COR-L47 (cell line): ENCODE results near the gene PEMT.
"Not testable (repeated sequence)": the region's sequence is repeated elsewhere in the genome, so short reads cannot be mapped to it uniquely, and the experiment has no call there.

Source experiments
- DNase-seq: peaks from one replicate; lab custom pipeline; 2025; lab: John Stamatoyannopoulos, UW

PEMT gene

DNA sequence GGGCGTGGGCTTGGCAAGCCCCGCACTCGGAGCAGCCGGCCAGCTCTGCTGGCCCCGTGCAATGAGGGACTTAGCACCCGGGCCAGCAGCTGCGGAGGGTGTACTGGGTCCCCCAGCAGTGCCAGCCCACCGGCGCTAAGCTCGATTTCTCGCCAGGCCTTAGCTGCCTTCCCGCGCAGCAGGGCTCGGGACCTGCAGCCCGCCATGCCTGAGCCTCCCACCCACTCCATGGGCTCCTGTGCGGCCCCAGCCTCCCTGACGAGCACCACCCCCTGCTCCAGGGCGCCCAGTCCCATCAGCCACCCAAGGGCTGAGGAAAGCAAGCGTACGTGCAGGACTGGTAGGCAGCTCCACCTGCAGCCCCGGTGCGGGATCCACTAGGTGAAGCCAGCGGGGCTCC lies 105.1 kb downstream of the PEMT start:
- not testable (repeated sequence) for DNase-seq

- DNase-seq = no peak
Observed at GRCh38 chr17:17485420-17485819, 106.1 kb downstream of the PEMT start.

- no peak for DNase-seq
Observed at GRCh38 chr17:17484451-17484899, 107.0 kb downstream of the PEMT start.

- DNase-seq = no peak
Observed at GRCh38 chr17:17481860-17482259, 109.6 kb downstream of the PEMT start.

GRCh38 chr17:17480593-17481148 lies 110.8 kb downstream of the PEMT start:
- no peak for DNase-seq

DNA sequence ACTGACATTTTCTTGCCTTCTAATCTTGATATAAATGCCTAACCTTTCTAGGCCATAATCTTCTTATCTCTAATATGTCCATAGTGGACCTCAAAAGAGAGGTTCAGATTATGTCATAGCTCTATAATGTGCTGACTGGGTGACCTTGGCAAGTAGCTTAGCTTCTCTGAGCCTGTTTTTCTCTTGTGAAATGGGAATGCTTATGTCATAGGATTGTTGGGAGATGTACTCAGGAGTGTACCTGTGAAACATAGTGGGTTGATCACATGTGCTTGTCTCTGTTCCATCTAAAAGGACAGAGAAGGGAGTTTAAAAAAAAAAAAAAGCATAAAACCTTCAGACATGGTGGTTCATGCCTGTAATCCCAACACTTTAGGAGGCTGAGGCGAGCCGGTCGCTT lies 112.3 kb downstream of the PEMT start:
- no peak for DNase-seq

DNA sequence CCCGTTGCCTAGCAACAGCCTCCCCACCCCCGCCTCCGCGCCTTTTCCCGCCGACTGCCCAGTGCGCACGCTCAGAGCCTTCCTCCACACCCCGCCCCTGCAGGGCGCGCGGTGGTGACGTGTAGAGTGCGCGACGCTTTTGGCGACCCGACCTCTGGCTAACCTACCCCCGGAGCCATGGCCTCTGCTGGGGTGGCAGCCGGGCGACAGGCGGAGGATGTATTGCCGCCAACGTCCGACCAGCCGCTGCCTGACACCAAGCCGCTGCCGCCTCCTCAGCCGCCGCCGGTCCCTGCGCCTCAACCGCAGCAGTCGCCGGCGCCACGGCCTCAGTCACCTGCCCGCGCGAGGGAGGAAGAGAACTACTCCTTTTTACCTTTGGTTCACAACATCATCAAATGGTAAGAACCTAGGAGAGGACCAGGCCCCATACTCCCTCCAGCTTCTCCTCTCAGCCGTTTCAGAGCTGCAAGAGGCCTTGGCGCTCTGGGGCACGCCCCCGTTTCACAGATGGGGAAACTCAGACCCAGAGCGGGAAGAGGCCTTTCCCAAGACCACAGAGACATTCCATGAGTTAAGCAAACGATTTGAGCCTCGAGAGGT lies 114.5 kb downstream of the PEMT start, which contains the start of gene MED9:
TSS of gene MED9 (plus strand) at position 136 of the 603 bp plus-strand sequence. CDS start at position 178, 42 bp downstream.
- peak; percentile 71 for DNase-seq

- no peak for DNase-seq
Observed at GRCh38 chr17:17474341-17474740, 117.2 kb downstream of the PEMT start.

GRCh38 chr17:17472333-17472920 lies 119.1 kb downstream of the PEMT start:
- DNase-seq = no peak

DNA sequence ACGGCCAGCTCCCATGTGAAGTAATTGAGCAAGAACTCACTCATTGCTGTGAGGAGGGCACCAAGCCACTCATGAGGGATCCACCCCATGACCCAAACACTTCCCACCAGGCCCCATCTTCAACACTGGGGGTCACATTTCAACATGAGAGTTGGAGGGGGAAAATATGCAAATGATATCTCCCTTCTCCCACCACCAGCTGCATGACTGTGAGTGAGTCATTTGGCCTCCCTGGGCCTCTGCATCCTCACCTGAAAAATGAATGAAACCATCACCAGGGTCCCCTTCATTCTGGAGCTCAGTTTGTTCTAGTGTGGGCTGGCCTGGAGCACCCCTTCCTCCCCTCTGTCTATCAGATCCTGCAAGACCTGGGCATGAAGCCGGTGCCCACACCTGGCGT lies 121.5 kb downstream of the PEMT start:
- DNase-seq = no peak

GRCh38 chr17:17469358-17469757 lies 122.2 kb downstream of the PEMT start:
- DNase-seq = no peak

DNA sequence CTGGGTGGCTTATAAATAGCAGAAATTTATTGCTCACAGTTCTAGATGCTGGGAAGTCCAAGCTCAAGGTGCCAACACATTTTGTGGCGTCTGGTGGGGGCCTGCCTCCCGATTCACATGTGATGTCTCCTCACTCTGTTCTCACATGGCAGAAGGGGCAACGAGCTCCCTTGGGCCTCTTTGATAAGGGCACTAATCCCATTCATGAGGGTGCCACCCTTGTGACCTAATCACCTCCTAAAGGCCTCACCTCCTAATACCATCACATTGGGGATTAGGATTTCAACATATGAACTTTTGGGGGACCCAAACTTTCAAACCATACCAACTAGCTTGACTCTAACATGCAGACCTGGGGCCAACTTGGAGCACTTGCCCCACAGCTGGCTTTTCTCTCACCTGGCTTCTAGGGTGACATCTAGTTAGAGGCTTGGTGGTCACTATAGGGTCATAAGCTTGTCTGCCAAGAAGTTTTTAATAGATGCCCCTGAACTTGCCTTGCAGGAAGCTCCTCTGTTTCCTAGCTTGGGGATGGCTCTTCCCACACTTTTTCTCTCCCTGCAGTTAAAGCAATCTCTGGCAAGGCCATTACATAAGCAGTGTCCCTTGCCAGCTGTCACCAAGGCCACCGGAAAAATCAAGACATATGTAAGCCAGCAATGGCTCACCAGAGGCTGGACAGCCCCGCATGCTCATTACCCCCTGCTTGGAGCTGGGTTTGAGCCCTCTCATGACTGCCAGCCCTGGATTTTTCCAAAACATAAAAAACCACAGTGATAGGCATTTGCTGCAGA lies 123.1 kb downstream of the PEMT start:
- no peak for DNase-seq

DNA sequence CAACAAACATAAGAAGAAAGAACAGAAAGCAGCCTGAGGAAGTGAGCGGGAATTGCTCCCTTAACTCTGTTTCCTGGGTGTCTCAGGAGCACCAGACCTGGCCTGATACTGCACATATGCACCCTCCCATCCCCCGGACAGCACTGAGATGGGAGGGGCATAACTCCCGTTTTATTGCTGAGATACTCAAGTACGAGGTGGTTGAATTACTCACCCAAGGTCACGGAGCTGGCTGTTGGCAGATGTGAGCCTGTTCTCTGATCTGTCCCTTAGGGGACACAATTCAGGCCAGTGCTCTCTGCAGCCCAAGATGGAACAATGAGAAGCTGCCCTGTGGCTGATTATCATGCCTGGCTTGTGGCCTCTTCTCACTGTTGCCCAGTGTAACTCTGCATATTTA lies 123.8 kb downstream of the PEMT start:
- no peak for DNase-seq

- DNase-seq = no peak
Observed at GRCh38 chr17:17467016-17467415, 124.5 kb downstream of the PEMT start.

GRCh38 chr17:17466511-17466910 lies 125.0 kb downstream of the PEMT start:
- no peak for DNase-seq

- DNase-seq = not testable (repeated sequence)
Observed at GRCh38 chr17:17465878-17466277, 125.6 kb downstream of the PEMT start.

- no peak for DNase-seq
Observed at GRCh38 chr17:17463821-17464220, 127.7 kb downstream of the PEMT start.

- no peak for DNase-seq
Observed at GRCh38 chr17:17462048-17462824, 129.3 kb downstream of the PEMT start.

GRCh38 chr17:17460038-17460437 lies 131.5 kb downstream of the PEMT start:
- no peak for DNase-seq

DNA sequence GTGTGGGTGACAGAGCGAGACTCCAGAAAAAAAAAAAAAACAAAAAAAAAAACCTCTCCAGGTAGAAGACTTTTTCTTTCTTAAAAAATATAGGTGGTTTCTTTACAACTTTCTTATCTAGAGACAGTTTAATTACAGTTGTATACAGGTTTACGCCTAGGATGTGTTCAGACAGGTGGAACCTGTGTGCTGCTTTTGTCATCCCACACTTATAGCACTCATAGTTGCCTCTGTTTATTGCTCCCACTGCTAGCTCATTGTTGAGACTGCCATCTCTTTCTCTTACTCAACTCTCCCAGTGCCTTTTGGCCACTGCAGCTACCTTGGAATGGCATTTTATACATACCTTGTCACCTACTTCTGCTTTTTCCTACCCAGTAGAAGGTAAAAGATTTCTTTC lies 133.8 kb downstream of the PEMT start:
- DNase-seq = no peak

- no peak for DNase-seq
Observed at GRCh38 chr17:17456251-17456650, 135.3 kb downstream of the PEMT start.
